ENCODE results near the gene OCEL1.

The OCEL1 gene

DNA sequence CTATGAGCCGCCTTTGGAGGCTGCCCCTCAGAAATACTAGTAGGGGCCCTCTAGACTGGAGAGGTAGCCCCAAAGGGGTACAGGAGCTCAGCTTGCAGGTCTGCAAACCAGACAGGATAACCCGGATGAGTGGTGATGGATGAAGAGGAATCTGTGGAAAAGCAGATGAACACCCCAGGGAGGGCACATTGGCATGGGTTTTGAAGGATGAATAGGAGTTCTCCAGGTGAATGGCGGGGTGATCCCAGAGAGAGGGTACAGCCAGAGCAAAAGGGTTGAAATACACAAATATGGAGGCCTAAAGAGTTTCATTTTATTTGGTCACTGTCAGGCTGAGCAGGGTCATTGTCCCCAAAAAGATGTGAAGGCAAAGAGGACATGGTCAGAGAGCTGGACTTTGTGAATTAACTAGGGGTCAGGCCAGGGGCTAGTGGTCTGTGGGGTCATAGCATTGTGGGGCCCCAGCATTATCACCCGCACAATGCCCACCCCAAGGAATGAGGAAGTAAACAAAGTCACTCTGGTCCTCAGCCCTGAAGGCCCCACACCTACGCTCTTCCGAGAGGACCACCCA lies 14.9 kb downstream of the OCEL1 start:
- no peak for DNase-seq (ENCODE audit: low spot score)

DNA sequence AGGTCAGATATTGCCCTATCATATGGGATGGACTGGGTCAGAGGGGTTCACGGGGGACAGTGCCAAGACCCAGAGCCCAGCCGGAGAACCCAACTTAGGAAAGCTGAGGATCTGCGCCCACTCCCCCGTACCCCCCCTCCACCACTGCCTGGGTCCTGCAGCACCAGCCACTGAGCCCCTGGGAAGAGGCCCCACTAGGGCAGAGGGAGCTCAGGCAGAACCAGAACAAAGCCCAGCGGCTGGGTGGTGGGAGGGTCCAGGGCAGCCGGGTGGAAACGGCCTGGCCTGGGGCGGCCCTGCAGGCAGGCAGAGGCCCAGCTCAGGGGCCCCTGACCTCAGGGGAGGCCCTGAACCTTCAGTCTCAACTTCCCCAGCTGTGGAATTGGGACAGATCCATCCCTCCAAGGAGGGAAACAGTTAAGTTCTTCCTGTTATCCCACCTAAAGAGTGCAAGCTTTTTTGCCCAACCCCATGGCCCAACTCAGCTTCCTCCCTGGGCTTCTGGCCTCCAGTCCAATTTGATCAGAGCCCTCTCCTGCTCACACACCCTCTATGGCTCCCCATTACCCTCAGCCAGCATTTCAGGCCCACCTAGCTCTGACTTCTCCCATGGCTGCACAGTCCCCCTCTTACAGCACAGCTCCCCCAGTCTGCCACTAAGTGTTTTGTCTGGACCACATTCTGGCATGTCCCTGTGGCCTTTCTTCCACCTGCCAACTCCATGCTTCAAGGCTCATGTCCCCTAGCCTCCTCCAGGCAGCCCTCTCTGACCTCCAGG lies 16.6 kb downstream of the OCEL1 start:
- no peak for DNase-seq (ENCODE audit: low spot score)

DNA sequence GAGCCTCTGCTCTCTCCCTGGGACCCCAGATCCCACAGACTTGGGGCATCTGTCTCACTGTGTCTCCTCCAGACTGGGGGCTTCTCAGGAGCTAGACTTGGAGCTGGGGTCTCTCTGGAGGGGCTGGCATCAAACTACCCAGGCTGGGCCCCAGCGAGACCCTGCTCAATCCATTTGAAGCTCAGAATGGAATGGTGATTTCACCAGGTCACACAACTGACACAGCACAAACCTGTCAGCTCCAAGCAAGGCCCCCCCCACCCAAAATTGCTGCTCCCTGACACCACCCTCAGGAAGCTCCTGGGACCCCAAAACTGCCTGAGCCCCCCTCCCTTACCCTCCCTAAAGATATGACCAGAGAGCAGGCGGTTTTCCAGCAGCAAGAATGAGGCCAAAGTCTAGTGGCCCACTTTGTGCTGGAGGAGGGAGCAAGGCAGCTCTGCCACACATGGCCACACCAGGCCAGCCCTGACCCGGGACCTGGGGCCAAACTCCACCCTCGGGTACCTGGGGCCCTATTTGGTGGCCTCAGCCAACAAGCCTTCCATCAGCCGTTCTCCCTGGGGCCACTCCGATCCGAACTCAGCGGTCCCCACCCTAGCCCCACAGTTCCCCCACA lies 17.3 kb downstream of the OCEL1 start:
- no peak for DNase-seq (ENCODE audit: low spot score)

DNA sequence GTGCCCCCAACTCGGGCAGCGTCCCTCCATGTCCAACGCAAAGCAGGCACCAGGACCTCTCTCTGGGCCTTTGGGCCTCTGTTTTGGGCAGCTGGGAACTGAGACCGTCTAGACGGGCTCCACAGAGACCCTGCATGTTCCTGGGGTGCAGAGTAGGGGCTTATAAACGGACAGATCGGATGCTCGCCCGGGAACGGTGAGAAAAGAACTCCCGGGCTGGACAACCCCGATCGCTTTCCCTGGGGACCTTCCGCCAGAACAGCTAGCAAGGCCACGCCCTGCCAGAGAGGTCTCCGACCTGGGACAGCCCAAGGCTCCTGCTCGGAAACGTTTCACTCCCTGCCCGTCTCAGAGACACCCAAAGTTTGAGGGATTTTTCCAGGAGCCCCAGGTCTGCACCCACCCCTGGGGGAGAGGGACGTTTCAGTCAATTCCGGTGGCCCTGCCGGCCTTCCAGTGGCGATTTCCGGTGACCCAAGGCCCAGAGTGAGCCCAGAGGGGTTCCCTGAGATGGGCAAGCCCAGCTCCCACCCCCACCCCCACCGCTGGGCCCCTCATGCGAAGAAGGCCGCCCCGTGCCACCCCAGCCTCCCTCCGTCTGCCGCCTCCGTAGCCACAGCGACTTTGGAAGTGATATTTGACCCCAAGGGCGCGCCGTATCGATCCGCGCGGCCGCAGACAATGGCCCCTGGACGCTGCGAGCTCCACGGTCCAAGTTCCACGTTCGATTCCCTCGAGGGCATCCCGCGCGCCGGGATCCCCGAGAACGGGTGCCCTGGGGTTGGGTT lies 18.0 kb downstream of the OCEL1 start:
- DNase-seq (ENCODE audit: low spot score), result no peak

DNA sequence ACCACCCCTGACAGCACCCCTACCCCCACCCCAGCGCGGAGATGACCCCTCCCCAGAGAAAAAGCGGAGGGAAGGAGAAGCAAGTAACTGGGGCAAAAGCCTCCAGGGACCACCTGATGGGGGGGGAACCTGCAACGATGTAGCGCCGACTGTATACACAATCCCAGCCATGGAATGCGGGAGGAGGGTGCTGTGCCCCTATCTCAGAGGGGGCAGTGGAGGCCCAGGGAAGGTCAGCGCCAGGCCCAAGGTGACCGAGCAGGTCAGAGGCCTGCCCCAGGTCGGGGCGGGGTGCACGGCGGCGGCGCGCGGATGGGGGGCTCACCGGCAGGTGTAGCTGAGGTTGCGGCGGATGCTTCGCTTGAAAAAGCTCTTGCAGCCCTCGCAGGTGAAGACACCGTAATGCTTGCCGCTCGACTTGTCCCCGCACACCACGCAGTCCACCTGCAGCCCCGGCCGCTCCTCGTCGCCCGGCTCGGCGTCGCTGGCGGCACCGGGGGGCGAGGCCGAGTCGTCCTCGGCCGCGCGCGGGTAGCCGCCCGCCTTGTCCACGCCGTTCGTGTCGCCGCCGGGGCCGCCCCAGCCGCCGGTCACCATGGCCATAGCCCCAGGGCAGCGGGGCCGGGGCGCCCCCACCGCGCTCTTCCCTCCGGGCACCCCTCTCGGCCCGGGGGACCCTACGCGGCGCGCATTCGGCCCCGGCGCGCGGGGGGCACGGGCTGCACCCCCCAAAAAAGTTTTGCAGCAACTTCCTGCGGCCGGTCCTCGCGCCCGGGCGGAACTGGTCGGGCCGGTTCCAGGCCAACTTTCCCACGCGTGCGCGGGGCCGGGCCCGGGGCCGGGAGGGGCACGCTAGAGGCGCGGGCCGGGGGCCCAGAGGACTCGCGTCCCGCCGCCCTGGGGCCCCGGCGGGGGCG lies 18.9 kb downstream of the OCEL1 start:
- DNase-seq (ENCODE audit: low spot score), result no peak

DNA sequence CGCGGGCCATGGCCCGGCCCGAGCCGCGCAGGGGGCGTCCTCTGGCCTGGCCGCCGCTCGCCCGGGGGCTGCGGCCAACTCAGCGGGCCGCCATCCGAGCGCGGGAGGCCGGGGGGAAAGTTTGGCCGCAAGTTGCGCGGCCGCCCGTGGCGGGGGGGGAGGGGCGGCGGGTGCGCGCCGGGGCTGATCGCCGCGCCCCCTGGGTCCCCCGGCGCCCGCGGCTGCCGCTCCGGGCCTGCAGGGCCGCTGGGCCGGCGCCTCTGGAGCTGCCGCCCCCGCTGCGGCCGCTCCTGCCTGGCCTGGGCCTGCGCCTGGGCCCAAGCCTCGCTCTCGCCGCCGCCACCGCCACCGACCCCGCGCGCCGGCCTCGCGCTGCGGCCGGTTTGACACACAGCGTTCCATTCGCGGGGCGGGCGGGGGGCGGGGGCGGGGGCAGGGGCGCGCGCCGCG lies 19.5 kb downstream of the OCEL1 start, which contains the start of gene NR2F6:
Gene NR2F6 (minus strand): TSS at position 385 of the 450 bp plus-strand sequence. CDS start 699 bp downstream, outside the sequence.
- no peak for DNase-seq (ENCODE audit: low spot score)

DNA sequence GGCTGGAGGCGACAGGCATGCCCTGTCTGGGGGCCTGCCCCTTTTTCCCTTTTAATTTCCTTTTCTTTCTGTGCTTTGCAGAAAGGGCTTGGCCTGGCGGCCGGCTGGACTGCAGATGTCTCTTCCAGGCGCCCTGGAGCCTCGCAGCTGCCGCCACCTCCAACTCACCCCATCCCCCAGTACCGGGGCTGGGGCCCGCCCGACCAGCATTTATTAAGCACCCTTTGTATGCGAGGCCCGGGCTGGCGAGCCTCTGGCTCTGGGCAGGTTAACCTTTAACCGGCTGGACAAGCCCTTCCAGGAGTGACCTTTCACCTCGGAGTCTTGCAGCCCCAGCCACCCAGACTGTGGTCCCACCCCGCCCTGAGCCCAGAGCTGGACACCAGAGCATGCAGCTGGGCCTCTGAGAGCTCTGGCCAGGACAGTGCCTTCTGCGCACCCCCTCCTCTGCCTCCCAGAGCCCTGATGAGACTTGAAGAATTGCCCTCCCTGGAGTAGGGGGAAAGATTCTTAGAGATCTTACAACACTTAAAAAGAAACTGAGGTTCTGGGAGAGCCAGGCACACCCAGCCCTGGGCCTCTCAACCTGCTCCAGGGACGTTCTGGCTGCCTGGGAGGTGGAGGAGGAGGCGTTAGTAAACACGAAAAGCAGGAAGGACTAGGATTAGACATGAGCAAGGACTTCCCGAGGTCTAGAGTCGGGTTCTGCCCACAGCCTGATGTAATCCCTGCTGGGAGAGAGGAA lies 20.8 kb downstream of the OCEL1 start:
- DNase-seq (ENCODE audit: low spot score), result no peak

DNA sequence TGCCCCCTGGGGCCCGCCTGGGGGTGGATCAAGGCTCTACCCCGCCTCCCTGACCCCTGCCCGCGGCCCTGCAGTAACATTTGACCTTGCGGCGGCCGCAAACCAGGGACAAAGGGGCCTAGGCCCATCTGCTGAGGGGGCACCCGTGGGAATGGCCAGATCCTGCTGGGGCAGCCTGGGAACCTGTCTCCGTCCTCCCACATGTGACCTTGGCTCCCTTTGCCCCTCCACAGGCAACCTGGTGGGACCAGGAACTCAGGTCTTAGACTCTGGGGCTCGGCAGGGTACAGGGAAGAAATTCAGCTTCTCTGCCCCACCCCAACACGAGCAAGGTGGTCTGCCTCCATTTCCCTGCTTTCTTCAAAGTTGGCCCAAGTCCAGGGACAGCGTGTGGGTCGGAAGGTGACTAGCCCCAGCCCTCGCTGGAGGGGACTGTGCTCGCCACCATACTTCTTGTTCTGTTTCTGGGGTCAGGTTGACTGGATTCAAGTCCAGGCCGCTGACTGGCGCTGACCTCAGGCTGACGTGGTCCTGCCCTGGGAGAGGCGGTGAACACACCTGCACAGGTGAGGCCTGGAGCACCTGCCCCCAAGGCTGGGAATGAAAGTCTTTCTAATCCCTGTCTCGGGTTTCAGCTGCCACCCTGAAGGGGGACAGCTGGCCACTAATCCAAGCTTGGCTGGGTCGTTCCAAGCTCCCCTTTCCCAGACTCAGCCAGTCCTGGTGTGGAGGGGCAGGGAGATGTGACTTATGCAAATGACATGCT lies 22.2 kb downstream of the OCEL1 start:
- DNase-seq (ENCODE audit: low spot score), result no peak

DNA sequence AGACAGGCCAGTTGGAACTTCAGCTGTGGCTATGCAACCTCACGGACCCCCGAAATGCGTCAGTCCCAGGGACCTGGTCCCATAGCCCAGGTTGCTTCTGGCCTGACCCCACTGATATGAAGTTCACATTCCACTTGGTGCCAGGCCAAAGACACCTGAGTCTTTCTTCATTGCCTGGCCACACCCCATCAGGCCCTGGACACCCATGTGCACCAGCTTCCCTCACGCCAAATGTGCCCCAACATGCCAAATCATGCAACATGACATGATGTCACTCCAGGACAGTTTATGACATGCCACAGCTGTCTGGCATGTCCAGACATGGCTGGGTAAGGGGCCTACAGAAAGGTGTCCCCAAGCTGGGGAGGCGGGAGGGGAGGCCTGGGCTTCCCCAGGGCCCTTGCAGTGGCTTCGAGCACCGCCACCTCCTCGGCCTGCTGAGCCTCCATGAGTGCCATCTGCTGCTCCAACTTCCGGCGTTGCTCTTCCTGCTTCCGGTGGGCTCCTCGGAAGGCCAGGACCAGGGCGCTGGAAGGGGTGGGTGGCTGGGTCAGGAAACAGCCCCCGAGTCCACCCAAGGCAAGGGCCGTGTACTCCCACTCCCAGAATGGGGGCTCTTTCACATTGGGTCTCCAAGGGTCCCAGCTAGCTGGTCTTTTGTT lies 24.0 kb downstream of the OCEL1 start:
- no peak for DNase-seq (ENCODE audit: low spot score)

DNA sequence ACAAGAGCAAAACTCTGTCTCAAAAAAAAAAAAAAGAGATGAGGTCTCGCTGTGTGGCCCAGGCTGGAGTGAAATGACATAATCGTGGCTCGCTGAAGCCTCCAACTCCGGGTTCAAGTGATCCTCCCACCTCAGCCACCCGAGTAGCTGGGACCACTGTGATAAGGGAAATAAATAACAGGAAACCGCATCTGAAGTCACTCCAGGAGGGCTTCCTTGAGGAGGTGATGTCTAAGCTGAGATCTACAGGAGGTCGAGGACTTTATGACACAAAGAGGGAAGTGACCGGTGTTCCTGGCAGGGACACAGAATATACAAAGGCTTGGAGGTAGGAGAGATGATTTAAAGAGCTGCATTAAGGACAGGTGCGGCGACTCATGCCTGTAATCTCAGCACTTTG lies 28.6 kb downstream of the OCEL1 start:
- DNase-seq (ENCODE audit: low spot score), result no peak

DNA sequence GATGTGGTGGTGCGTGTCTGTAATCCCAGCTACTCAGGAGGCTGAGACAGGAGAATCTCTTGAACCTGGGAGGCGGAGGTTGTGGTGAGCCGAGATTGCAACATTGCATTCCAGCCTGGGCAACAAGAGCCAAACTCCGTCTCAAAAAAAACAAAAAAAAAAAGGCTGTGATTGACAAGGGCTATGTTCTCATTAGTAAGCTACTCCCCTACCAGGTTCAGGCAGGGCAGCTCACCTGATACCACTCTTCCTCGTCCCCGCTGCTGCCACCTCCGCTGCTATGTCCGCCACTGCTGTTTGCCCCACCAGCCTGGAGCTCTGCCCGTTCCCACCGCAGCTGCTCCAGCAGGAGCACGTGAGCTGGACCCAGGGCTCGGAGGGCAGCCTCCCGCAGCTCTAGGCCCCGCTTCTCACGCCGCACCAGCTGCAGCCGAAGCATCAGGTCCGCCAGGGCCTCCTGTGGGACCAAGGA lies 29.2 kb downstream of the OCEL1 start:
- no peak for DNase-seq (ENCODE audit: low spot score)

DNA sequence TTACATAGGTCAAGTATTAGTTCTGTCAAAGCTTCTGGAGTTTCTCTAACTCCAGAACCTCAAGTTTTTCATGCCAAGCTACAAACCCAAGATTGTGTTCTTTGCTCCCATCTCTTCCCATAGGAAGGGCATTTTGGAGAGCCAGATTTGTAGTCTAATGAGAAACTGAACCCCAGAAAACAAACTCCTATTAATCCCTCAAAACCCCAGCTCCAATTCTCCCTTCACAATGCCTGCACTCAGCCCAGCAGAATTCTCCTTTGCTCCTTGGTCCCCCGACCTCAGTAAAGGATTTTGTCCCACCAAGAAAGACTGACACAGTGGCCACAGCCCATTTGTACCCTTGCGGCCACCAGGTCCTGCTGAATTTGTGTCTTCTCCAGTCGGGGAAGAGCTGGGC lies 30.1 kb downstream of the OCEL1 start:
- no peak for DNase-seq (ENCODE audit: low spot score)

DNA sequence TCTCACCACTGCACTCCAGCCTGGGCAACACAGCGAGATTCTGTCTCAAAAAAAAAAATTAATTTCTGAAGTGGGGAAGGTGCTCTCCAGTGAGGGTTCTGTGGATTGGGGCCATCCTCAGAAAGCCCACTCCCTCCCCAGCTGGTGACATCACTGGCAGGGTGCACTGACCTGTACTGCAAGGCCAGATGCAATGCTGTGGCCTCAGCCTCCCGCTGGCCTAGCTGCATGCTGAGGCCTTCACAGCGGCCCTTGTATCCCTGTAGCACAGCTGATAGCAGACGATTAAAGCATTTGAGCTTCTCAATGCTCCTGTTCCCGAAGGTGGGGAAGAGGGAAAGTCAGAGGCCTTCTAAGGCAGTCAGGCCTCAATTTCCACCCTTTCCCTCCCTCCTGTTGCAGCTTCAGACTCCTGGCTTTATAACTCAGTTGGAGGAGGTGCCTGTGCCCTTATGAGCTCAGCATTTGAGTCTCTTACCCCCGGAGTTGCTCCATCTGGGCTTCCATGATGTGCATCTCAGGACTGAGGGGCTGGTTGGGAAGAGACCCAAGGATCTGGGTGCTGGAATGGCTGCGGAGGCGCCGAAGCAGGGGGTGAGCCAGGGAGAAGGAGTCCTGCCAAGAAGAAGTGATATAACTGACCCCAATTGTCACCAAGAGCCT lies 33.2 kb downstream of the OCEL1 start:
- DNase-seq (ENCODE audit: low spot score), result no peak

DNA sequence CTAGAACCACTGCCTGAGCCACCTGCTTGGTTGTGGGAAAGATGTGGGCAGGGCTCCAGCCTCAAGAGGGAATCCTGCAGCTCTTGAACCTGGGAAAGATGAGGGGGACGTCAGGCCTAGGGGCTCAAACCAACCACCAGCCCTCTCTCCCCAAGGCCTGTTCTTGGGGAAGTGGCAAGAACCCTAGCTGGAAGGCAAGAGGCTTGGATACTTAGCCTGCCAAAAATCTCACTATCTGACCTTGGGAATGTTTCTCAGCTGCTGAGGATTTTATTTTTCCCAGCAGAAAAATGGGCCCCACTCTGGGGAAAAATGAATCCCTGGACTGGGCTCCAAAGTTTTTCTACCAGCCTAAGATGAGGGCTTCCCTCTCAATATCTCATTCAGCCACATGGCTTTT lies 33.9 kb downstream of the OCEL1 start:
- no peak for DNase-seq (ENCODE audit: low spot score)

DNA sequence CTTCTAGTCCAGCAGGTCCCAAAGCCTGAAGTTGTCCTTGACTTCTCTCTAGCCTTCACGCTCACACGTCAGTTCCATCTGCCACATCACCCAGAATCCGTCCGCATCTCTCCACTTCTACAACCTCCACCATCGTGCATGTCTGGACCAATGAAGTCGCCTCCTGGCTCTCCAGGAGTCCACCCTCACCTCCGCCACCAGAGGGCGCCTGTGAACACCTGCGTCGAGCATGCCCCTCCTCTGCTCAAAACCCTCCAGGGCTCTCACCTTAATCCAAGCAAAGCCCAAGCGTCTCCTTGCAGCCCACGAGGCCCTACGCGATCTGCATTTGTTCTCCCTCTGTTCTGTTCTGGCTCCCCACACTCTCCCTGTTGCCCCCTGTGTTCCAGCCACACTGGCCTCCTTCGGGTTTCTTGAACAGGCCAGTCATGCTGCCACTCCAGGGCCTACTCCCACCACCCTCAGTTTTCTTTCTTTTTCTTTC lies 34.9 kb downstream of the OCEL1 start:
- DNase-seq (ENCODE audit: low spot score), result peak; percentile 46

DNA sequence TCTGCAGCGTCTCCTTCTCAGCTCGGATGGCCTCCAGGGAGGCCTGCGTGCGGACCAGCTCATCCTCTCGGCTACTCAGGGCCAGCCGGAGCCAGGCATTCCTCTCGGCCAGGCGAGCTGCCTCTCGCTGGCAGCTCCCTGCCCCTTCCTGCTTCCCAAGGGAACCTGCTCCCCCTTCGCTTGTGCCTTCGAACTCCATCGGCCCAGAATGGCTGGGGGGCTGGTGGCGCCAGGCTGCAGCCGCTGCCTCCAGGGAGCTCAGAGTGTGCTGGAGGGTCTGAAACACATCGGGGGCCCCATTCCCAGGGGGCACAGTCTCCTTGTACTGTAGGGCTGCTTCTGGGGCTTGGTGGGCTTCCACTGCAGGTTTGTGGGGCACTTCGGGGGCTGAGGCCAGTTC lies 36.5 kb downstream of the OCEL1 start:
- DNase-seq (ENCODE audit: low spot score), result no peak

DNA sequence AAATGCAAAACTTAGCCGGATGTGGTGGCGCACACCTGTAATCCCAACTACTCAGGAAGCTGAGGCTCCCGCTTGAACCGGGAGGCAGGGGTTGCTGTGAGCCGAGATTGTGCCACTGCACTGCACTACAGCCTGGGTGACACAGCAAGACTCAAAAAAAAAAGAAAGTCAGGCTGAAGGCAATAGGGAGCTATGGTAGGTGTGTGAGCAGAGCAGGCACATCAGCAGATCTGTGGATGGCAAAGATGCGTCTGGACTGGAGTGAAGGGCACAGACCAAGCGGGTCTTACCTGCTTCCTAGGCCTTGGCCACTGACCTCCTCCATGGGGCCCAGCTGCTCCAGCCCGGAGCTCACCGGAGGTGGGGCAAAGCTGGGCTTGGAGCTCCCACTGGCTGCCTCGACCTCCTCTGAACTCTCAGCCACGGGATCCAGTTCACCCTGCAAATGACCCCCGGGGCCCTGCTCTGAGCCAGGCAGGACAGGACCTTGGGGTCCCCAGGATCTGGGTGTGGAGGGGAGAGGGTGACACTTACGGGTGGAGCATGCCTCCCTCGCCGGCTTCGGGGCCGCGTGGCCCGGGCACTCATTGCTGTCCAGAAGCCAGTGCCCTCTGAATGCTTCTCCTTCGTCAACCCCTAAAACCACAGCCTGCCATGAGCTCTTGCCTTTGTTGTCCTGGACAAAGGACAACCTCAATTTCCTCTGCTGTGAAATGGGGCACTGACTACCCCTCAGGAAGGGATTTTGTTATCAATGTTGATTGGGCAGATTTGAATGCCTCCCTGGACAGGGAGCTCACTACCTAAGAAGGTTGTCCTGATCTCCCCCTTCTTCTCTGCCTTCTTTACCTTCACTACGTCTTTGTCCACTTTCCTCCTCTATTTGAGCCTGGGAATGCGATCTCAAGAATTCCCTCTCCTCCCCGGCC lies 38.0 kb downstream of the OCEL1 start:
- DNase-seq (ENCODE audit: low spot score), result no peak

DNA sequence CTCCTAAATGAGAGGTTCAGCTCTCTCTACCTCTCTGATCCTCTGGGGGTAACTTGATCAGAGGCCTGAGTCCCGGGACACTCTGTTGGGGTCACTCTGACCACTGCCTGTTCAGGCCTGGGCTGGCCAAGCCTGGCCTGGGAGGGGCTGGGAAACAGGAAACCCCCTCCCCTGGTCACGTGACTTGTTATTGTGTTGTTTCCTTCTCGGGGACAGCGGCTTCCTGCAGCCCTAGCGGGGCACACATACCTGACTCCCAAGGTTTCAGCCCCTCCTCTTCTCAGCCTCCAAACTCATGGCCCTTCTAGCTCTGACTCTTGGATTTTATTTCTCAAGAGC lies 38.6 kb downstream of the OCEL1 start, which contains the start of gene USHBP1:
Gene USHBP1 (minus strand): TSS at position 105 of the 339 bp plus-strand sequence. CDS start 446 bp downstream, outside the sequence.
- no peak for DNase-seq (ENCODE audit: low spot score)
